Pons (tissue), 1 donor: ENCODE results near the gene OR4L1.
"Not testable (repeated sequence)": the region's sequence is repeated elsewhere in the genome, so short reads cannot be mapped to it uniquely, and the experiment has no call there.

Experiments
- DNase-seq: peaks from one replicate; pipeline ENCODE4 v3.0.0-alpha.2; 2016; ENCODE audit warnings: low spot score

OR4L1 gene

DNA sequence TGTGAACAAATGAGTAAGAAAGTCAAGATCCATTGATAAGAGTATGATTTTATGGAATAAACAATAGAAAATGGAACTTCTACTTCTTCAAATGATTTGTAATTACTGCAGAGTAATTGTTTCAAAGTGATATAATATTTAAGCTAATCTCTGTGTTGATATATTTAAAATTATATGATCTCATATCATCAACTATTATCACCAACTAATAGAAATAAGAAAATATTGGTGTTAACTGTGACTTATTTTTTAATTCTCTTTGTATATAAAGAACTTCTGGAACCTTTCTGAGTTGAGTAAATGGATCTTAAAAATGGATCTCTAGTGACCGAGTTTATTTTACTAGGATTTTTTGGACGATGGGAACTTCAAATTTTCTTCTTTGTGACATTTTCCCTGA is at the start of gene OR4L1:
Gene OR4L1, plus strand, starts transcription at position 301 of the 400 bp plus-strand sequence. Its CDS starts 0 bp downstream, at position 301.
- DNase-seq: no peak

- no peak for DNase-seq
These were observed 40.5 kb upstream of the OR4L1 start, which contains the start of gene OR4K14 for GRCh38 chr14:20019257-20019865. TSS of gene OR4K14 (minus strand) at chr14:20019307. CDS start at chr14:20015193, 4,114 bp downstream.

DNA sequence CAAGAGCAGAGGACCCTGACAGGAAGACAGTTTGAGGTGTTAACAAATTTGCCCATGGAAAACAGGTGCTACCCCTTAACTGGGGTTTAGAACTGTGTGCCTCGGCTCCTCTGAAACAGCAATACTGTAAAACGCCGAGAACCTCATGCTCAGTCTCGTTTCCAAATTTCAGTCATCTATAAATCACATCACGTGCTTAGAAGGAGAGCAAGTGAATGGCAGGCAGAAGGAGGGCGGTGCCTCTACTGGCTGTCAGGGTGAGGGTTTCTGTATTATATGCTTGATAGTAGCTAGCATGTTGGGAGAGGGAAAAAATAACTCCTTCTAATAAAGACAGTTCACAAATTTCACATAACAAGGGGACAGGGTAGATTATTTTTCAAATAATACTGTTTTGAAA is 28.8 kb upstream of the OR4L1 start:
- no peak for DNase-seq

DNA sequence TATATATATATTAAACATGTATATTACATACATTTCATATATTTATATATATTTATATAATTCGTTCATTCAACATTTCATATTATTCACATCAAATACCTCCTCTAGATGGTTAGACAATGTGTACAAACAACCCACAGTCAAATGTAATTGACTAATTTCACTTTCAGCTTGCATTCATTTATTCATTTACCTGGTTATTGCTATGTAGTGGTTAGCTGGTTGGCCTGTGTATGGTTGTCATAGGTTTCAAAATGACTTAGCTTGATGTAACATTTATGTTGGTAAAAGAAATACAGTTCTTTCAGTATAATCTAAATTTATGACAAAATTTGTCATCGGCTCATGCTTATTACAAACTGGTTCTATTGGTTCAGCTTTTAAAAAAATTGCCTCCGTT is 24.4 kb upstream of the OR4L1 start:
- no peak for DNase-seq

GRCh38 chr14:20035938-20036337 is 23.9 kb upstream of the OR4L1 start, which contains the start of gene OR4K13:
TSS of gene OR4K13 (minus strand) at chr14:20036038. CDS start at chr14:20034758, 1,280 bp downstream.
- no peak for DNase-seq

- DNase-seq: no peak
These were observed 15.6 kb upstream of the OR4L1 start for GRCh38 chr14:20044243-20044642.

DNA sequence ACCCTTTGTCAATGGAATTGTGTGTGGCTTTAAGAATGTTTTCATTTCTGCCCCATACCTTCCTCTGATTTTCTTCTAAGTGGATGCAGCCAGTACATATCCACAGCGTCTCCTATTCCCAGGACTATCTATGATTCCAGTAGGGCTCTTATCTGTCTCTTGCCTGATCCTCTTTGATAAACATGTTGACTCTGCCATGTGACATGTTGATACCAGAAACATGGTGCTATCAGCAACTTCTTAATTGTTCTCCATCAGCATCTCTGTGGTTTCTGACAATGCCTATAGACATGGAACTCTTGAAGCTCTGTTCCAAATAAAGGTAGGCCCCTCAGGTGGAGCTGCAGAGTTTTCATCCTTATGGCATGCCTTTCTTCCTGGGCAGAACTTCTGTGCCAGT is 11.6 kb upstream of the OR4L1 start:
- no peak for DNase-seq

DNA sequence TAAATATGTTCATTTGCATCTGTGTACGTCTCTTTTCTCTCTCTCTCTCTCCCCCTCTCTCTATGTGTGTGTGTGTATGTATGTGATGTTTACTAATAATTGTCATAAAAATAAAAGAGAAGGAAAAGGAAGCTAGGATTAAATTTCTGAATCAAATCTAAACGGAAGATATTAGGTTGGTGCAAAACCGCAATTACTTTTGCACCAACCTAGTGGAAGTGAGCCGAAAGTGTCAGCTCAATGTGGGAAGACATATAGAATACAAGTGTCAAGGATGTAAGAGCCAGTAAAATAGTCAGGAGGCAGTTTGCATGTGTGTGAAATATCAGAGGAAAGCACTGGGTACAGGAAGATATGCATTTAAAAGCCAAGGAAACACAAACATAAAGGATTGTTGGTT is 32.2 kb downstream of the OR4L1 start:
- DNase-seq: no peak

- no peak for DNase-seq
These were observed 33.6 kb downstream of the OR4L1 start for GRCh38 chr14:20093442-20093841.

GRCh38 chr14:20098926-20099770 is 39.3 kb downstream of the OR4L1 start:
- DNase-seq: not testable (repeated sequence)

DNA sequence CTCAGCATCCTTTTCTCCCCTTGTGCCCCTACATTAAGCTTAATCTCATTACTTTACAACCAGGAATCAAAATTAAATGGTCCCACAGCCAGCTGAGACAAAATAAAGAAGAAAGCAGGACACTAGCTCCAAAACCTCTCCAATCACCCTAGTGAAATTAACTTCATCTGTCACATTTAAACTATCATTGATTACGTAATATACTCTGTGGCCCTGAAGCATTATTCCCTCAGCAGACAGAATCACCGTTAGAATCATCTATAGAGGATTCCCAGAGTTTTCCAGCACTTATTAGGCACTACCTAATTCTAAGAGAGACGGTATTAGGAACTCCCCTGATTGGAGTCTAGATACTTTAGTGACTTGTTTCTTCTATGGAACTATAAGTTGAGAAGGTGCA is 50.6 kb downstream of the OR4L1 start, which contains the start of gene OR4K17:
Gene OR4K17, plus strand, starts transcription at position 302 of the 400 bp plus-strand sequence. CDS start 6,761 bp downstream, outside the sequence.
- DNase-seq: no peak
